Neural cell (in vitro differentiated cells): ENCODE measurements around the gene REPS2.

ENCODE experiments used
- EP300 ChIP-seq: fragments of 450-650 bp; conservative IDR thresholded peaks from 2 replicates; pipeline ENCODE4 v1.6.1; 2014; ENCODE audit warnings: antibody characterized with exemption, mild to moderate bottlenecking, moderate library complexity; ENCODE audit not compliant: poor library complexity, severe bottlenecking
- MXI1 ChIP-seq: fragments of 450-650 bp; conservative IDR thresholded peaks from 2 replicates; pipeline ENCODE4 v1.6.1; 2014; ENCODE audit warnings: antibody characterized with exemption, mild to moderate bottlenecking; ENCODE audit not compliant: poor library complexity, severe bottlenecking
- POLR2AphosphoS5 ChIP-seq: IDR thresholded peaks from 2 replicates; pipeline ENCODE4 v1.6.1; 2012
- TF ChIP-seq, protein P1 (sequence below): fragments of 450-650 bp; IDR thresholded peaks from 2 replicates; pipeline ENCODE4 v1.5.1; 2014; ENCODE audit warnings: antibody characterized with exemption, mild to moderate bottlenecking, moderate library complexity; ENCODE audit not compliant: poor library complexity, severe bottlenecking

- TF ChIP-seq POLR2AphosphoS5 (no peak), EP300 (no peak), MXI1 (no peak)
- TF ChIP-seq, protein P1, sequence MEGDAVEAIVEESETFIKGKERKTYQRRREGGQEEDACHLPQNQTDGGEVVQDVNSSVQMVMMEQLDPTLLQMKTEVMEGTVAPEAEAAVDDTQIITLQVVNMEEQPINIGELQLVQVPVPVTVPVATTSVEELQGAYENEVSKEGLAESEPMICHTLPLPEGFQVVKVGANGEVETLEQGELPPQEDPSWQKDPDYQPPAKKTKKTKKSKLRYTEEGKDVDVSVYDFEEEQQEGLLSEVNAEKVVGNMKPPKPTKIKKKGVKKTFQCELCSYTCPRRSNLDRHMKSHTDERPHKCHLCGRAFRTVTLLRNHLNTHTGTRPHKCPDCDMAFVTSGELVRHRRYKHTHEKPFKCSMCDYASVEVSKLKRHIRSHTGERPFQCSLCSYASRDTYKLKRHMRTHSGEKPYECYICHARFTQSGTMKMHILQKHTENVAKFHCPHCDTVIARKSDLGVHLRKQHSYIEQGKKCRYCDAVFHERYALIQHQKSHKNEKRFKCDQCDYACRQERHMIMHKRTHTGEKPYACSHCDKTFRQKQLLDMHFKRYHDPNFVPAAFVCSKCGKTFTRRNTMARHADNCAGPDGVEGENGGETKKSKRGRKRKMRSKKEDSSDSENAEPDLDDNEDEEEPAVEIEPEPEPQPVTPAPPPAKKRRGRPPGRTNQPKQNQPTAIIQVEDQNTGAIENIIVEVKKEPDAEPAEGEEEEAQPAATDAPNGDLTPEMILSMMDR, result no peak
These were observed 39.7 kb downstream of the REPS2 start for GRCh38 chrX:16986169-16986568.
